GM18520 (cell line): ENCODE results near the gene SRGAP1.
"Not testable (repeated sequence)": the region's sequence is repeated elsewhere in the genome, so short reads cannot be mapped to it uniquely, and the experiment has no call there.

Source experiments
- ATAC-seq: cut with Tn5 transposase; IDR thresholded peaks from one replicate; pipeline ENCODE4 v1.9.1; 2021; ENCODE audit not compliant: unreplicated experiment

SRGAP1 gene

DNA sequence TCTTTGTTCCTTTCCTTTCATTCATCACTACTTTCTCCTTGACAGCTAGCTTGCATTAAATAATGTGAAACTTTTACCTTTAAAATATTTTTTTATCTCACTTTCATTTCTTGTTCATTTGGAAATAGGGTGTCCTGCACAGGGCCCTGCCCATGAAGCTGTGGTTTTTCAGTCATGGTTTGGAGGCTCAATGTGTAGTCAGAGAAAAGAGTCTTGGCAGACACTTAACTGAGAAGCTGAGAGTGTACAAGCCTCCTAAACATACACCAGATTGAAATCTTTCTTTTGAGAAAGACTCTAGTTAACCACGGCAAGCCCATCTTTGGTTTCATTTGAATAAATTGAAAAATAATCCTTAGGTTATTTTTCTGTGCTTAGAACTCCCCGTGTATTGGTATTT lies 303.4 kb downstream of the SRGAP1 start:
- ATAC-seq: no peak

DNA sequence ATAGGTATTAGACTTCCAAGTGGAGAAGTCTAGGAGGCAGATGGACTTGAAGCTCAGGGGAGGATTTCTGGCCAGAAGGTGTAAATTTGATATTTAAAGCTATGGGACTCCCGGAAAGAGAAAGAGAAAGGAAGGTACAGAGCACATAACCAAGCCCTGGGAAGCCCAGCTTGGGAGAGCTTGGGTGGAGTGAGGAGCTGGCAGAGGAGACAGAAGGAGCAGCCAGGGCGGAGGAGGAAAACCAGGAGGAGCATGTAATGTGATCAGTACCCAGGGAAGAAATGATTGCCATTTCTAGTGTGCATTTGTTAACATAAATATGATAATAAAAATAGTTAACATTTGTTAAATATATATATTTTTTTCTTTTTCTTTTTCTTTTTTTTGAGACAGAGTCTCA lies 310.2 kb downstream of the SRGAP1 start:
- no peak for ATAC-seq

DNA sequence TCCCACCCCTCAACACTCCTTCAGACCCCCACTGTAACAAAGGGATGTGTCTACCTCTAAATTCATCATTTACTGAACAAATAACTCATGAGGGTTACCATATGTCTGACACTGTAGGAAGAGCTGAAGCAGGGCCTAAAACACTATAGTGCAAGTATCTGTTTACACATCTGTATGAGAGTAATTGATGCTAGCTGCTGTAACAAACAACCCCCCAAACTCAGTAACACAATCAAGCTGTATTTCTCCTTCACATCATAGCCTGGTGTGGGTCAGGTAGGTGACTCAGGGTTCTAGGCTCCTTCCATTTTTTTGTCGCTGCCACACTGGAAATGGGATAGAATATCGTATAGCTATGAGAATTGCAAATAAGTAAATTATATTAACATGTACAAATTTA lies 312.6 kb downstream of the SRGAP1 start:
- no peak for ATAC-seq

DNA sequence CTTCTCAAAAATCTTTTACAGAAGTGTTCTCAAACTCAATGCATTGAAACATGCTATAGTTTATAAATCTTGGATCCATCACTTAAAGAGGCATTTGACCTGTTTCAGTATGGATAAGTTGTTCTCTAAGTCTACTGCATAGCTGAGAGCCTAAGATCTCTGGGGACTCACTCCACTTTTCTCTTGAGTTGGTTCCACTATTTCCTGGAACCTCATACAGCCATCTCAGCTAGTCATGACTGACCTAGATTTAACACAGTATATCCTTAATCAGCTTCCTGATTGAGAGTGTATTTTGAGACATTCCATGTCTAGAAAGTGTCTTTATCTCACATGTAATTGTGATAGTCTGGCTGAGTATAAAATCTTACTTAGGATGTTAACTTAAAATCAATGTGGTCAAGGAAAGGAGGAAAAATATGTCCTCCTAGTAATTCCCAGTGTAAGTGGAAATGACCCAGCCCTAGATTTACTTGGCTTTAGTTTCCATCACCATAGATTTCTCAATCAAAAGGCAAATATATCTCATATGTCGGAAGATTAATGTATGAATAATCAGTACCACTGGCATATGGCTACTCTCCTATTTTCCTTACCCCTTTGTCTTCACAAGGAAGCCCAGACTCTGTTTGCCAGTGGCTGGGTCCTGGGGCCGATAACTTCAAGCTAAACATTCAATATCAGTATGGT lies 315.7 kb downstream of the SRGAP1 start:
- ATAC-seq: no peak

DNA sequence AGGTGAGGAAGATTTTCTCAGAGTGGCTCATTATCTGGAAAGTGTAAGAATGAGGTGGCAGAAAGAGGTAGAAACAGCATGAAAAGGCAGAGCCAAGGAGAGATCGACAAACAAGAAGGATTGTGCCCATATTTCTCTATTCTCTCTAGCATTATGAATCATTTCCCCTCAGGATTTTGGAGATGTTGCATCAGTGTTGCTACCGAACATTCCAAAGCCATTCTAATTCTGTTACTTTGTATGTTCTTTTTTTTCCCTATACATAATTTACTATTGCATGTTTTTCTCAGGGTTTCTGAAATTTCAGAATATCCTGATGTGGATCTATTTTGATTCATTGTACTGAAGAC lies 316.2 kb downstream of the SRGAP1 start:
- ATAC-seq: no peak

DNA sequence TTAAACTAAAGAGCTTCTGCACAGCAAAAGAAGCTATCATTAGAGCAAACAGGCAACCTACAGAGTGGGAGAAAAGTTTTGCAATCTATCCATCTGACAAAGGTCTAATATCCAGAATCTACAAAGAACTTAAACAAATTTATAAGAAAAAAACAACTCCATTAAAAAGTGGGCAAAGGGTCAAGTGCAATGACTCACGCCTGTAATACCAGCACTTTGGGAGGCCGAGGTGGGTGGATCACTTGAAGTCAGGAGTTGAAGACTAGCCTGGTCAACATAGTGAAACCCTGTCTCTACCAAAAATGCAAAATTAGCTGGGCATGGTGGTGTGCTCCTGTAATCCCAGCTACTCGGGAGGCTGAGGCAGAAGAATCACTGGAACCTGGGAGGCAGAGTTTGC lies 322.1 kb downstream of the SRGAP1 start:
- not testable (repeated sequence) for ATAC-seq

DNA sequence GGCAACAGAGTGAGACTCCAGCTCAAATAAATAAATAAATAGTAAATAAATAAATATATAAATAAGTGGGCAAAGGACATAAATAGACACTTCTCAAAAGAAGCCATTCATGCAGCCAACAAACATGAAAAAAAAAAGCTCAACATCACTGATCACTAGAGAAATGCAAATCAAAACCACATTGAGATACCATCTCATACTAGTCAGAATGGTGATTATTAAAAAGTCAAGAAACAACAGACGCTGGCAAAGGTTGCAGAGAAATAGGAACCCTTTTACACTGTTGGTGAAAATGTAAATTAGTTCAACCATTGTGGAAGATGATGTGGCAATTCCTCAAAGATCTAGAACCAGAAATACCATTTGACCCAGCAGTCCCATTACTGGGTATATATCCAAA lies 322.5 kb downstream of the SRGAP1 start:
- not testable (repeated sequence) for ATAC-seq

DNA sequence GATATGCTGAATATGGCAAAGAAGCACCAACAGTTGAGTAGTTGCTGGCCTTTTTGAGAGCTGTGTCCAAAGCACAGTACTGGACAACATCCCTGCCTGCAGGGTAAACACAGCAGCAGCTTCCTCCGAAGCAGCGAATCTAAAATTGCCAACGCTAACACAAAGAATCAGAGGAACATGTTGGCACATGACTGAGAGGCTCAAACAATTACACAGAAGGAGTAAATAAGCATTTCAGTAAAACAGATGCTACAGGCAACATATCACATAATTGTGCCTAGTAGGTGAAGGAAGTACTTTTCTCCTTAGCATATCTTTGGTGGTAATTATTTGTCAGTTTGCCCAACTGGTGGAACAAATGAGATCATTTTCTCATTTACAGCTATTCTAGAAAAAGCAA lies 325.5 kb downstream of the SRGAP1 start:
- no peak for ATAC-seq

DNA sequence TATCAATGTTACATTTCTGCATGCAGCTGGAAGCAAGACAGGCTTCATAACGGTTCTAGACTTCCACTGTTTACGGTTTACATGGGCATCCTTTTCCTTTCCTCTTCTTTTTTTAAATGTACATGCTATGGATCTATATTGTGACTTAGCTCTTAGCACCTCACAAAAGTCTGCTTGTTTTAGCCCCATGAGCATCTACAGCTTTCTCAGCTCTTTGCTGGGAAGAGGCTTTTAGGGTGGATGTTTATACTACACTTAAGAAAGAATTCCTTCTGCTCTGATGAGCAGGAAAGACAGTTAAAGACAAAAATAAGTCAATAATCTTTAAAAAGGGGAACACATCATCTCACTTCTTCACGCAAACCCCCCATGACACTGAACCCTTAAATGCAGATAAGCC lies 326.2 kb downstream of the SRGAP1 start:
- no peak for ATAC-seq

DNA sequence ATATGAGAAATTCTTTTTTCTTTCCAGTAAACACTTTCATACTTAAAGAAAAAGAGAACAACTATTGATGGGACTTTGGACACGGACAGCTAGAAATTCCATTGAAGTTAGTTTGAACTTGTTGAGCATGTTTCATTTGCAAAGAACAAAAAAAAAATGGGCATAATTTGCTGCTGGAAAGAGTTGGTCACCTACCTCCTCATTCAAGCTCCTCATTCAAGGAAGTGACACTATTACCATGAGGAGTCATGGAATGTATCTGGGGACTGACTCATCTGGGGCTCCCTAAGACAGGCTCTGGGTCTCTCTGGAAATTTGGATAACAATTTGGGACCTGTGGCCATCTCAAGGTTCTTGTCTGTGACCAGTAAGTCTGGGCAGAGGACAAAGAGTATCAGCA lies 327.2 kb downstream of the SRGAP1 start:
- no peak for ATAC-seq

DNA sequence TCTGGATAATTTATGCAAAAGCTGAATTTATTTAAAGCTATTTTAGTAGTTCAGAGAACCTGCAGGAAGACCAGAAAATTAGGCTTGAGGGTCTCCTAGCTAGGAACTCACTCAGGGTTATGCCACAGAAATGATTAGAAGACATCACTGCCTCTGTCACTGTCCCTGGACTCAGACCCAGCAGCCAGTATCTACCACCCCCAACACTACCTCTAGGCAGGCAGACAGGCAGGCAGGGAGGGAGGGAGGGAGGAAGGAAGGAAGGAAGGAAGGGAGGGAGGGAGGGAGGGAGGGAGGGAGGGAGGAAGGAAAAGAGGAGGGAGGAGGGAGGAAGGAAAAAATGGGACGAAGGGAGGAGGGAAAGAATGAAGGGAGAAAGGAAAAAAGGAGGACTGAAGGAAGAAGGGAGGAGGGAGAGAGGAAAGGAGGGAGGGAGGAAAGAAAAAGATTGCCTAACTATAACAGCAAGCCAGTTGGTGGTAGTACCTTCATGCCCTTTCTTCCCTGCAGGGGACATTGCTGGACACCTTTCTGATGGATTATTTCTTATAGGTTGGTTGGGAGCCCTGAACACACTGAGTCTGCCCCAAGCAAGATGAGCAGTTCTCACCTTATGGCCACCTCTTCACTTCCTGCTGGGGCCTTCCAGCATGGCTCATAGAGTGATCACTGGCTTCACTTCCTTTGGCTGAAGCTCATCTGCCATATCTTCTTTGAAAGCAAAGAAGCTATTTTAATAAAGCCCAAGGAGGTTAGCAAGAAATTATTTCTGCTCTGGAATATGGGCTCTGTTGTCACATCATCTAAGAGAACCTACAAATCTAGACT lies 327.9 kb downstream of the SRGAP1 start:
- ATAC-seq: no peak

DNA sequence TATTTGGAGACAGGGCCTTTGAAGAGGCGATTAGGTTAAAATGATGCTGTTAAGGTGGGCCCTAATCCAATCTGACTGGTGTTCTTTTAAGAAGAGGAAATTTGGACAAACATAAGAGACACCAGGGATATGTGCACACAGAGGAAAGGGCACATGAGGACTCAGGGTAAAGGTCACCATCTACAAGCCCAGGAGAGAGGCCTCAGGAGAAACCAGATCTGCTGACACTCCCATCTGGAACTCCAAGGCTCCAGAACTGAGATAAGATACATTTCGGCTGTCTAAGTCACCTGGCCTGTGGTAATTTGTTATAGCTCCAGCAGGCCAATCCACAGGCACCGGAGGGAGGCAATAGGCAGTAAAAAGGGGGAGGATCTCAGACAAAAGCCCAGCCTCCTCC lies 329.0 kb downstream of the SRGAP1 start:
- ATAC-seq: no peak

DNA sequence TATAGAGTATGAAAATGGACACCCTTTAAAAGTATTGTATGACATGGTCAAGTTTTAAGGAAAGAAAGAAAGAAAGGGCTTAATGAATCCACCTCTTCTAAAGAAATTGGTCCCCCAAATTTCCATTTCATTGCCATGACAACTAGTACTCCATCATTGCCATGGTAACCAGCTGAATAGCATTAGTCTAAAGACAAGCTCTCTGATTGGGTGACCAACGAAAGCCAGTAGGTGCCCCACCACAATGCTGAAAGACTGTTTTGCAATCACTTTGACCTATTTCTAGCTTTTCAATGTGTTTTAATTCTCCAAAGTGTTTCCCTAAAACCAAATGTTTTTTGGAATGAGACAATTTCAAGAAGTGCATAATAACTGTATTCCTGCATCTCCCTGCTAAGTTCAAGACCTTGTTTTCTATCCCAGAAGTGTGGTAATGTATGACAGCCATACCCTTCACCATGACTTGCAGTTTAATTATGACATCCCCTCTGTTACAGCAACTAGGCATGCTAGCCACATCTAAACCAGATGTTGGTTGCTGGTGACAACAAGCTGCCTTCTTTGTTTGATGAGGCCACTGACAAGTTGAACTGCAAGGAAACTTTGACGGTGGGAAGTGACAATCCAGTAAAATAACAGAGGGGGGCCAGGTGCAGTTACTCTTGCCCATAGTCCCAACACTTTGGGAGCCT lies 330.9 kb downstream of the SRGAP1 start:
- ATAC-seq: no peak

DNA sequence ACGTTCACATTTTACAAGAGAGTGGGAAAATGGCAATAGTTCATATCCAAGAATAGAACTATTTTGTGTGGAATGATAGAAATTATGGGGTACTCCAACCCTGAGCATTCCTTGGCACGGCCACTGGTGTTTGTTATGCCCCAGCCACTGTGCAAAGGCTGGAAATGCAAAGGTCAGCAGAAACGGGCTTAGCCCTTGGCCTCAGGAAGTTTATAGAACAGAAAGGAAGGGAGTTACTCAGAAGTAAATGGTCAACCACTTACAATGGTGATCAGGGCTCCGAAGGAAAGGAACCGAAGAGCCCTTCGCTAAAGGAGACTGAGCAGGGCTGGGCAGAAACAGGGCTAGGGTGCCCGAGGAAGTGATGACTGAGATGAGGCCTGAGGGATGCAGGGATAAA lies 332.5 kb downstream of the SRGAP1 start:
- no peak for ATAC-seq

DNA sequence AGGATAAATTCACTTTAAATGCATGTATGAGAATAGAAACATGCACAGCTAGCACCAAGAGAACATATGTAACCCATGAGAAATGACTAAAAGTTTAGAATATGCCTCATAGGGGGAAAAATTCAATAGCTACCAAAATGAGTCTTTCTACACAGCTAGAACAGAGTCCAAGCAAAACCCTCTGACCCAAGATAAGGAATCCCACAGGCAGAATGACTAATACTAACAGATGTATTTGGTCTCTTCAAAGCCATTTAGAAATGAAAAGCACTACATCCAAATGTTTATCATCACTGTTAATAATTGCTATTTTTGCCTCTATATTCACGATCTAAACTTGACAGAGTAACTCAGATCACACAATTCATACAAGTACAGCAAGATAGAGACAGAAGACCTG lies 333.6 kb downstream of the SRGAP1 start:
- ATAC-seq: no peak

DNA sequence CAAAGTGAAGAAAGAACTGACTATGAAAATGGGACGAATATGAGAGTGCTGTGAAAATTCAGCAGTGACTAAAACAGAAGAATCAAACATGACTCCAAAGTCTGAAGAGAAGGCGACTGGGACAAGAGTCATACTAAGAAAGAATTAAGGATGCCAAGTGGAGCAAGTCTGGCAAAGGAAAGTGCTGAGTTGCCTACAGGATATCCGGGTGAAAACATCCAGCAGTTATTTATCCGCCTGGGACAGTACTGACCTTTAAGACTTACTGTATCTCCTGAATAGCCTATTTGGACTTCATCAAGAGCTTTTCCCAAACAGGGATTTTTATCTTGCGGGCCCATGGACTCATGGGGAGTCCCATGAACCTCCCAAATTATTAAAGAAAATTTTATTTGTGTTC lies 336.5 kb downstream of the SRGAP1 start:
- ATAC-seq: no peak

DNA sequence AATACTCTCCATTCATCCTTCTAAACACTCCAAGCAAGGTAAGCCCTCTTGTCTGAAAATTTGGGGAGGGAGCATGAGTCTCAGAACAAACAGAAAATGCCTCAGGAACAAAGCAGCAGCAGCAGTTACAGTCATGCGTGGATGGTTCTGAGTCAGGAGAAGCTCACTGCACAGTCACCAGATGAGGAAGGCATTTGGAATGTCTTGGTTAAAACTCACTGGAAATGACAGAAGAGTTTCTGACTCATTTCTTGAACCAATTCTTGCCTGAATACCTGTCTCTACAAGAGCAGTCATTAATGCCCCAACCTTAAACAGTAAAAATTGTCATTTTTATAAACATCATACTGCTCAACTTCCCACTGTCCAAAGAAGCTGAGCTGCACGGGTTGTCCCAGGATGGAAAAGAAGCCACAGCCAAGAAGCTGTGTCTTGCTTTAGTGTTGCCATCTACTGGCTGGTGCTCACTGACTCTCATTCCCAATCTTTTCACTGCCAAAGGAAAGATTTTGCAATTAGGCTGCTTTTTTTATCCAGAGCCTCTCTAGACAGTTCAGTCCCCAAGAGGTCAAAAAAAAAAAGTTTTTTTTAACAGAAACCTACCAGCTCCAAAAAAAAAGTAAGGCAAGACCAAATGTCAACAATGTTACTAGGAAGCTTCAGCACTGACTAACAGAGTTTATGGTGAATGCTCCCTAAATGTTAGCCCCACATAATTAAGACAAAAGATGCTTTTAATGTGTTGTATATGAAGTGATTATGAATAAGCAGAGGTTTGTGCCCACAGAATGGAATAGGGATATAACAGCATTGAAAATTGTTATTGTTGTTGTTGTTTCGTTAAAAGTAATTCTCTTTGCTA lies 337.2 kb downstream of the SRGAP1 start:
- no peak for ATAC-seq

DNA sequence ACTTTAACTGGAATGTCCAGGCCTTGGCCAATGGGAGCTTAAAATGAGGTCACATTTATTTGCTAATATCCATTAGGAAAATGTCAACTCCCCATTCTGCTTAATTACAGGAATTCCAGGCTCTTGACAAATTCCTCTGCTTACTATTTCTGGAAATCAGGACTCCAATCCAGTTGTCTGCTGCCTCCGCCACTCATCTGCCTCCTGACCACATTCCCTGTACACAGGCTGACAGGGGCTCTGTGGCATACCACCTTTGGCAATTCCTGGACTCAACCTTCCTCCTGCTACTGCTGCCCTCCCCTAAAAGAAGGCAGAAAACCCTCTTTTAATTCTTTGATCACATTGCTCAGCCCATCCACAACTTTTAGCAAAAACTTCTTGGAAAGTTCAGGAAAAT lies 339.7 kb downstream of the SRGAP1 start:
- ATAC-seq: no peak

DNA sequence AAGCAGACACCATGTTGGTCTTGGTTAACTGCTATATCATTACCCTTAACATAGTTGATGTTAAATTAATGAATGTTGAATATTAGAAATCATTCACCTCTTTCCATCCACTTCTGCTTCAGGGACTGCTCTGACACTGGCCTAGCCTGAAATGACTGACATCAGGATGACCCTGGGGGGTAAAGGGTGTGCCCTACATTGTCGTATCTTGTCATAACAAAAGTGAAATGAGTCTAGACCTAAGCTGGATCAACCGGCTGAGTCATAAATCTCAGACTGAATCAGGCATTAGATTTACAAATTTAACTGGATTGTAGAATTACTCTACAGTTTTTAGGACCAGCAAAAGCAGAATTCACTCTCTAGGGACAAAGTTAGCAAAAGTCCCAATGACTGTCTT lies 342.3 kb downstream of the SRGAP1 start:
- ATAC-seq: peak; percentile 99

DNA sequence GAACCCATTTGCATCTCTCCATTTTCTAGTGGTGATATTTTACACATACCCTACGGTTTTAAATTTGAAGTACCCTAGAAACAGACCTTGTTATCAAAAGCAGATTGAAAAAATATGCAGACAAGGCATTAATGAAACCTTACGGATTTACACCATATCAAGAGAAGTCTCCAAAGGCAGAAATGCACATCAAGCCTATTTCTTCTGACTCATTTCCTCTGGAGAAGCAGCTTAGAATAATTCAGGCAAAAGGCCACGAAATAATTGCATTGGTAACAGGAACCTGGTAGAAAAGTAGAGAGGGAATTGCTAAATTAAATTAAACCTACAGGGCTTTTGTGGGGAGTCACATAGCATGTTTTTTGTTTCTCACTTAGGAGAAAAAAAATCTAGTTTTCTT lies 342.9 kb downstream of the SRGAP1 start:
- no peak for ATAC-seq

DNA sequence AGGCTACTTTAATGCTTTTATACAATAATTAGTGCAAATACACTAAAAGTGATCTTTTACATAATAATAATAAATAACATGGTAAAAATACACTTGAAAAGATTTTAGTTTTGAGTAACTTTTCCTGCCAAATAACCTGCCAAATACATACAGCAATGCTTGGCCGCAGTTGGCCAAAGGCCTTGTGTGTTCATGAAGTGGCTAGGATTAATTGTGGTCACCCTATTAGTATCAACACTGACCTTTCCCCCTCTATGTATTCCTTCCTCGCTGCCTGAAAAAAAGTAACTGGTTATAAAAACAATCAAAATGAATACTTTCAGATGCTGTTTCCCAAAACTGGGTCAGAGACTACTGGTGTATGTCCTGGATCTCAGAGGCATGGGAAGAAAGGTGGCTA lies 343.3 kb downstream of the SRGAP1 start:
- ATAC-seq: no peak
